HepG2 (cell line): ENCODE measurements around the gene FBH1. TPM values are rescaled to one million over a fixed set of nuclear protein-coding genes. Genes with fewer than 3 reads are reported as not detected.
A peak's percentile ranks its signal among the peaks of the same experiment; 100 is the strongest.

Source experiments
- ATF1 ChIP-seq: IDR thresholded peaks from 2 replicates; pipeline ENCODE4 v1.6.1; 2016; ENCODE audit warnings: mild to moderate bottlenecking, control low read depth
- ATRX ChIP-seq: sonication (generic); formaldehyde crosslinking; IDR thresholded peaks from 2 replicates; pipeline ENCODE4 v1.4.0; 2020; ENCODE audit warnings: missing genetic modification reagents, borderline replicate concordance
- DPF2 ChIP-seq: sonication (generic); formaldehyde crosslinking; IDR thresholded peaks from 2 replicates; pipeline ENCODE4 v1.4.0; 2020; ENCODE audit warnings: mild to moderate bottlenecking, low read depth, missing genetic modification reagents, borderline replicate concordance
- FOXK1 ChIP-seq: sonication (generic); formaldehyde crosslinking; IDR thresholded peaks from 2 replicates; pipeline ENCODE4 v1.4.0; 2020; ENCODE audit warnings: low read depth, missing genetic modification reagents, borderline replicate concordance
- GATA4 ChIP-seq: sonication (generic); IDR thresholded peaks from 2 replicates; pipeline ENCODE4 v1.6.1; 2016; ENCODE audit warnings: antibody characterized with exemption, low read depth, borderline replicate concordance
- GPN1 ChIP-seq: sonication (generic); formaldehyde crosslinking; IDR thresholded peaks from 2 replicates; pipeline ENCODE4 v1.5.1; 2020; ENCODE audit warnings: missing genetic modification reagents, borderline replicate concordance
- HNRNPUL1 ChIP-seq: fragments of 200-400 bp; formaldehyde crosslinking; IDR thresholded peaks from 2 replicates; pipeline ENCODE4 v1.6.1; 2017; ENCODE audit warnings: low read depth, mild to moderate bottlenecking, low read length, moderate library complexity
- MAFF ChIP-seq: IDR thresholded peaks from 2 replicates; pipeline ENCODE4 v1.6.1; 2011; ENCODE audit warnings: low read depth, low read length, improper control_type of control experiment
- NFKB2 ChIP-seq: sonication (generic); formaldehyde crosslinking; IDR thresholded peaks from 2 replicates; pipeline ENCODE4 v1.4.0; 2020; ENCODE audit warnings: missing genetic modification reagents, borderline replicate concordance
- POLR2AphosphoS2 ChIP-seq: IDR thresholded peaks from 2 replicates; pipeline ENCODE4 v1.6.1; 2011; ENCODE audit warnings: low read depth, low read length, improper control_type of control experiment
- RBM22 ChIP-seq: fragments of 200-400 bp; formaldehyde crosslinking; optimal IDR thresholded peaks from 2 replicates; pipeline ENCODE3; 2017; ENCODE audit warnings: mild to moderate bottlenecking, low read length, moderate library complexity
- SIX1 ChIP-seq: sonication (generic); formaldehyde crosslinking; IDR thresholded peaks from 2 replicates; pipeline ENCODE4 v1.4.0; 2020; ENCODE audit warnings: missing genetic modification reagents, borderline replicate concordance
- SNAI1 ChIP-seq: sonication (generic); formaldehyde crosslinking; IDR thresholded peaks from 2 replicates; pipeline ENCODE4 v1.5.0; 2020; ENCODE audit warnings: mild to moderate bottlenecking, missing genetic modification reagents, borderline replicate concordance
- TAF1 ChIP-seq: sonication (generic); formaldehyde crosslinking; IDR thresholded peaks from 2 replicates; pipeline ENCODE4 v1.4.0; 2020; ENCODE audit warnings: missing genetic modification reagents
- TARDBP ChIP-seq: sonication (generic); formaldehyde crosslinking; IDR thresholded peaks from 2 replicates; pipeline ENCODE4 v1.8.0; 2022; ENCODE audit warnings: mild to moderate bottlenecking, missing genetic modification reagents
- ZMAT3 ChIP-seq: sonication (generic); formaldehyde crosslinking; conservative IDR thresholded peaks from 2 replicates; pipeline ENCODE4 v1.7.0; 2021; ENCODE audit warnings: missing genetic modification reagents
- ZNF318 ChIP-seq: sonication (generic); formaldehyde crosslinking; IDR thresholded peaks from 2 replicates; pipeline ENCODE4 v1.4.0; 2020; ENCODE audit warnings: mild to moderate bottlenecking, missing genetic modification reagents
- ZNF572 ChIP-seq: sonication (generic); formaldehyde crosslinking; IDR thresholded peaks from 2 replicates; pipeline ENCODE4 v1.5.1; 2020; ENCODE audit warnings: mild to moderate bottlenecking, missing genetic modification reagents
- ZNF784 ChIP-seq: sonication (generic); formaldehyde crosslinking; IDR thresholded peaks from 2 replicates; pipeline ENCODE4 v1.5.1; 2020; ENCODE audit warnings: missing genetic modification reagents, mild to moderate bottlenecking, borderline replicate concordance
- polyA plus RNA-seq, 8 experiments: library from polyadenylated mRNA; depleted of rRNA in 3 of 8; stranded (reverse) in 7 of 8; unstranded in 1 of 8; fragments of >200 nt; fragmentation: Illumina TruSeq in 4 of 8; extraction: Trizol in 4 of 8; gene quantifications; 2 replicates each; pipeline versions ENCODE4 v1.2.1 to v1.2.3, GENCODE V29; 2011 to 2016; ENCODE audit warnings: low read depth in 4 of 8, missing spikeins in 1 of 8, mixed read lengths in 1 of 8; ENCODE audit not compliant: insufficient read depth in 1 of 8
- total RNA-seq, 5 experiments: library from RNA; depleted of rRNA; stranded (reverse); fragments of >200 nt; fragmentation: Illumina TruSeq; extraction: Trizol; gene quantifications; 2 replicates each; pipeline ENCODE4 v1.2.3, GENCODE V29; 2016; ENCODE audit warnings: low read depth in 1 of 5

FBH1 gene
- total and polyA plus RNA-seq, 2 of the 13 experiments (the other 11 are each of a cell fraction or from before 2014, with no cell fraction given) = 48.8 to 60.3 TPM

DNA sequence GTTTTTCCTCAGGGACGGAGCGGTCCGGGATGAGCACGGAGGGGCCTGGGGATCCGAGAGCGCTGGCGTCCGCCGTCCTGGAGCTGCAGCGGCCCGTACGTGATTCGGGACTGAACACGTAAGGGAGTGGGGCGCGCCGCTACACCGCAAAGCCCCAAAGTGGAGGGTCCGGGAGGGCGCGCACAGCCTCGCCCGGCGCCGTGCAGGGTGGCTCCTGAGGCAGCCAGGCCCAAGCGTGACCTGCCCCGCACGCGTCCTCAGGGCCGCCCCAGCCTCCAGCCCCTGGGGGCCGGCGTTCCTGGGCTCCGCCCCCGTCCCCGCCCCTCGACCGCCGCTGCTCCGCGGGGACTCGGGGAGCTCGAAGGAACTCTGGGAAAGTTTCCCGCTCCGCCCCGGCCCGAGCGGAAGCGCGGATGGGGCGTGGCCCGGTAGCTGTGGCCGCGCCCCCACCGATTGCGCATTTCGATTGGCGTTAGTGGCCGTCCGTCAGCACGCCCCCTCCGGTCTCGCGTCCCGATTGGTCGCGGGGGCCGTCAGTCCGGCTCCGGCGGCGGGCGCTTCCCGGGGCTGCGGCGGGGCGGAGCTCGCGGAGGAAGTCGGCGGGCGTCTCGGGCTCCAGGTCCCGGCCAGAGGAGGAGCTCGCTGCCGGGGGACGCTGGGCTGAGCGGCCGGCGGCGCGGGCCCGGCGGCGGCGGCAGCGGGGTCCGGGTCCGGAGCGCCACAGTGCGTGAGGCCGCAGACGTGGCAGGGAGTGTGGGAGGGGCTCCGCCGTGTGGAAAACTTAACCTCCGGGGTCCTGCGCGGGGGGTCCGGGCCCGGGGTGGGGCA, at the start of gene FBH1, which contains the start of gene ANKRD16 (continued):
- no peak for TF ChIP-seq ZNF318 (CRISPR knock-in tag)
- TF ChIP-seq HNRNPUL1 = no peak
- TF ChIP-seq TARDBP (CRISPR knock-in tag) = peak; percentile 63; the same call in 1 of the 2 replicates
- no peak for TF ChIP-seq MAFF
- no peak for TF ChIP-seq ATRX (CRISPR knock-in tag)
- no peak for TF ChIP-seq ZNF572 (CRISPR knock-in tag)
- TF ChIP-seq RBM22 = no peak
- TF ChIP-seq TAF1 = peak; percentile 88
- peak; percentile 43; the same call in 1 of the 2 replicates for TF ChIP-seq NFKB2 (CRISPR knock-in tag)
- TF ChIP-seq SIX1 = no peak
- no peak for TF ChIP-seq SNAI1 (CRISPR knock-in tag)
- TF ChIP-seq GPN1 (CRISPR knock-in tag) = no peak; the same call in 1 of the 2 replicates
- TF ChIP-seq ZMAT3 (CRISPR knock-in tag) = peak; percentile 90
- TF ChIP-seq ZNF784 (CRISPR knock-in tag) = no peak
- TF ChIP-seq POLR2AphosphoS2 = no peak
- TF ChIP-seq GATA4 = peak; percentile 56; the same call in 1 of the 2 replicates
- no peak for TF ChIP-seq DPF2 (CRISPR knock-in tag)
- TF ChIP-seq ATF1 = no peak
- TF ChIP-seq FOXK1 (CRISPR knock-in tag) = peak; percentile 60; the same call in 1 of the 2 replicates
